ENCODE results near the gene CHGA.

Gene CHGA, protein sequence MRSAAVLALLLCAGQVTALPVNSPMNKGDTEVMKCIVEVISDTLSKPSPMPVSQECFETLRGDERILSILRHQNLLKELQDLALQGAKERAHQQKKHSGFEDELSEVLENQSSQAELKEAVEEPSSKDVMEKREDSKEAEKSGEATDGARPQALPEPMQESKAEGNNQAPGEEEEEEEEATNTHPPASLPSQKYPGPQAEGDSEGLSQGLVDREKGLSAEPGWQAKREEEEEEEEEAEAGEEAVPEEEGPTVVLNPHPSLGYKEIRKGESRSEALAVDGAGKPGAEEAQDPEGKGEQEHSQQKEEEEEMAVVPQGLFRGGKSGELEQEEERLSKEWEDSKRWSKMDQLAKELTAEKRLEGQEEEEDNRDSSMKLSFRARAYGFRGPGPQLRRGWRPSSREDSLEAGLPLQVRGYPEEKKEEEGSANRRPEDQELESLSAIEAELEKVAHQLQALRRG

DNA sequence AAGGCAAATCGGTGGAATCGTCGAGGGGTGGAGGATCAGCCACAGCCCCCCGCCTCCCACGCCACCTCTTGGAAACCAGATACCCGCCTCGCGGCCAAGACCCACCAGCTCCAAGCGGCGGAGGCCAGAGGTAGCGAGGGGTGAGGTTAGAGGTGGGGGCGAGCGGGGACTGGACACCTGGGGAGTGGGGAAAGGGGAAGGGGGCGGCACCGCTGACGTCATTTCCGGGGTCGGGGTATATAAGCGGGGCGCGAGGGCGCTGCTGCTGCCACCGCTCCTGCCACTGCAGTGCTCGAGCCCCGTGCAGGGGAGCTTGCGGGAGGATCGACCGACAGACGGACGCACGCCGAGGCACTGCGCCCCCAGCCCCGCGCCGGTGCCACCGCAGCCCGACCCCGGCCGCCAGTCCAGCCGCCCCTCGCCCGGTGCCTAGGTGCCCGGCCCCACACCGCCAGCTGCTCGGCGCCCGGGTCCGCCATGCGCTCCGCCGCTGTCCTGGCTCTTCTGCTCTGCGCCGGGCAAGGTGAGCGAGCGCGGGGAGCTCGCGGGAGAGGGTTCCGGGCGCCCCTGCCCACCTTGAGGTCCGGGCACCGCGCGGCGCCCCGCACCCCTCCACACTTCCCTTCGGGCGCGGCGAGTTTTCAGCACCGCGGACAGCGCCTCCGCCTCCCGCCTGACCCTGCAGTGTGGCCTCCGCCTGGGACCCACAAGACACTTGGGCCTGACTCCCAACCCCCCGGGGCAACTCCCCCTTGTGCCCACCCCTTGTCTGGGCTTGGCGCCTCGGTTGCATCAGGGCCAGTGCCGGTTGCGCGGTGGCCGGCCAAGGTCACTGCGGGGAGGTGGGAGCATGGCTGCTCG, at the start of gene CHGA:
TSS of gene CHGA (plus strand) at position 268 of the 861 bp plus-strand sequence. CDS start at position 478, 210 bp downstream.
- no peak for DNase-seq

DNA sequence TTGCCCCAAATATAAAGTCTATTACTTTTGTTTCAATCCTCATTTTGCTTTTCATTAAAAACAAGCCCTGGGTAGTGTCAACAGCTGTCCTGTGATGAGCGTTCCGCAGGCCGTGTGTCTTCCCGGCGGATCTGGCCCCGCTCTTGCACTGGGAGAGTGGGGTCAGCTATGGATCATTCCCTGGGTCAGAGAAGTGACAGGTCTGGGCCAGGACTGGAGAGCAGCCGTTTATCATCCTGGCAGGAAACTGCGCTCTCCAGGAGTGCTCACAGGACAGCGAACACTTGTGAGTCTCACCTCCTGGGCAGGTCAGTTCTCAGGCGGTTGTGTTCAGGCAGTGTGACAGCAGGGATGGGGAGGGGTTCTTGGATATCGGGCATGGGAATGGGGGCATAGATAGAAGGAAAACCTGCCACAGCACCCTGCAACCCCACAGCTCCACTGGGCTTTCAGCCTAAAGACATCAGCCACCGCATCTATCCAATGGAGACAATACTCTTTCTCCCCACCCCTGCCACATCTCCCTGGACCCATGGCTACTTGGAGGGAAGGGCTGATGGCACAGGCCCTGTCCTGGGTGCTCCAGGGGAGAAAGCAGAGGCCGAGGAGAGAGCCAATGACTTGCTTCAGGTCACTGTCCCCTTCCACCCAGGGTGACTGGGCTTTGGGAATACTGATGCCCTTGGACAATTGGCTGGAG, 47.8 kb upstream of the CHGA start:
- DNase-seq, result no peak

DNA sequence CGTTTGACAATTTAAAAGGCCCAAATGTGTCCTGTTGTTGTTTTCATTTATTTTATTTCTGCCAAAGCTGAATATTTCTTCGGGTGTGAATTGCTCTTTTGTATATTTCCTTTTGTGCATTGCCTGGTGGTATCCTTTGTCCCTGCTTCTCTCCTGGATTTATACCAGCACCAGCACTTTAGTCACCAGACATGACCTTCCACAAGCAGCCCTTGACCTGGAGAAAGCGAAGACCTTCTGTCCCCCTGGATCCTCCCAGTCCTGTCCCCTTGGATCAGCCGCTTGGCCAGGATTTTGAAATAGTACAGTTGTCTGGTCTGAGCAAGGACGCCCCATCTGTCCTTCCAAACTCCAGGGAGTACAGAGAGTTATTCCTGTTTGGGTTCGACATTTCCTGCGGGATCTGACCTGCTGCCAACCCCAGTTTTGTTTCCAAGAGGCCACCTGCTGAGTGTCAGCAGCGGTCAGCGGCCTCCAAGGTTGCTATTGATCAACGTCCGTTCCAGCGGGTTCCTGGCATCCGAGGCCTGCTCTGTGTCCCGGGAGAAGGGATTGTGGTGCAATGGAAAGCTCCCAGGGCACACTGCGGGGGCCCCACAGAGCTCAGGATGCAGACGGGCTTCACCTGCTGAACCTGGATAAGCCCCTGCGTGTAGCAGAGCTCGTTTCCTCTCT, 45.1 kb upstream of the CHGA start:
- no peak for DNase-seq

DNA sequence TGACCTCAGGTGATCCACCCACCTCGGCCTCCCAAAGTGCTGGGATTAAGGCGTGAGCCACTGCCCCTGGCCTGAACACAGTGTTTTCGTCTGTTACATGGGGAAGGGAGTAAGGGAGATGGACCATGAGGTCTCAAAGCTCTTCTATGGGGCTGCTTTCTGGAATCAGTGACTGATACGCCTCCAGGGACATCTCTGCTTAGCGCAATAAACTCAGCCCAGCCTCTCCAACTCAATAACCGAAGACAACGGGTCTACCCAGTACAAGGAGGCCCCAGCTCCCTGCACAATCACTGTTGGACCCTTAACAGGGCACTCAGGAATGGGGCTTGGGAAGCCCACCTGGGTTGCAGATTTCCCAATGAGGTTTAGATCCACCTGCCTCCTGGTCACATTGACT, 42.6 kb upstream of the CHGA start:
- no peak for DNase-seq

DNA sequence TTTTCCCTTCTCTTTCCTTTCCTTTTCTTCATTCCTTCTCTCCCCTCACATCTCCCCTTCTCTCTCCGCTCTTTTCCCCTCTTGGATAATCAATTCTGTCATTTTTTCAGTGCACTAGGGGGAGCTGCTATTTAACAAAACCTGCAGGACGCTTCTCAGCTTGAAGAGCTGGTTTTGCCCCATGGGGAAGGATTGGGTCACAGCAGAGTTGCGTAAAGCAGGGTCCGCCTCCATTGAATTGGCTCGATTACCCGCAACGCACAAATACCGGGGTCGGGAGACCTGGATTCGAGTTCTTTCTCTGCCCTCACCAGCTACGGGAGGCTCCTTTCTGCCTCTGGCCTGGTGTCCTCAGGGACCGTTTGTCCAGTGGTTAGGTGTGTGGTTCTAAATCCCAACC, 42.1 kb upstream of the CHGA start:
- DNase-seq, result peak in 1 of 2 donors; percentile 10

DNA sequence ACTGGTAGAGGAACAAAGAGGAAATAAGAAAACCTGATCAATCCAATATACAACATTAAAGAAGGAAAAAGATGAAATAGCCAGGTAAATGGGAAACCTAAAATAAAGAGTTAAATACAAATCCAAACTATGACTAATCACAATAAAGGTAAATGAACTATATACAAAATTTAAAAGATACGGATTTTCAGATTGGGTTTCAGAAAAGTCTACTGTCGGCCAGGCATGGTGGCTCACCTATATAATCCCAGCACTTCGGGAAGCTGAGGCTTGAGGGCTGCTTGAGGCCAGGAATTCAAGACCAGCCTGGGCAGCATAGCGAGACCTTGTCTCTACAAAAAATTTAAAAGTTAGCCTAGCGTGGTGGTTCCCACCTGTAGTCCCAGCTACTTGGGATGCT, 39.9 kb upstream of the CHGA start:
- DNase-seq, result no peak

DNA sequence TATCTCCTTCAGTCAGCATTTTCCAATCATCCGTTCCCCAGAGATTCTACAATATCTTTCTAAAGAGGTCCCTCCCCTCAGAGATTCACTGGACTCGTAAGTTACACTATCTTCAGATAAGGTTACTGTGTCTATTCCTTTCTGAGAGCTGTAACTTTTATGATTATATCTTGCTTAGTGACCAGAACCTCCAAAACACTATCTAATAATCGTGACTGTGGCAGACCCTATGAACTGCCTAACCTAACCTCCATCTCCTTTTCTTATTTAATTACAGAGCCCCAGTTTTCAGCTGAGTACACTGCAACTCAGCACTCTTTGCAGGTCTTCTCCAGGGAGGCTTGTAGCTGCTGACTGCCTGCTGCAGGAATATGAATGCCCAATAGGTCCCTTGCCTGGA, 38.5 kb upstream of the CHGA start:
- no peak for DNase-seq

DNA sequence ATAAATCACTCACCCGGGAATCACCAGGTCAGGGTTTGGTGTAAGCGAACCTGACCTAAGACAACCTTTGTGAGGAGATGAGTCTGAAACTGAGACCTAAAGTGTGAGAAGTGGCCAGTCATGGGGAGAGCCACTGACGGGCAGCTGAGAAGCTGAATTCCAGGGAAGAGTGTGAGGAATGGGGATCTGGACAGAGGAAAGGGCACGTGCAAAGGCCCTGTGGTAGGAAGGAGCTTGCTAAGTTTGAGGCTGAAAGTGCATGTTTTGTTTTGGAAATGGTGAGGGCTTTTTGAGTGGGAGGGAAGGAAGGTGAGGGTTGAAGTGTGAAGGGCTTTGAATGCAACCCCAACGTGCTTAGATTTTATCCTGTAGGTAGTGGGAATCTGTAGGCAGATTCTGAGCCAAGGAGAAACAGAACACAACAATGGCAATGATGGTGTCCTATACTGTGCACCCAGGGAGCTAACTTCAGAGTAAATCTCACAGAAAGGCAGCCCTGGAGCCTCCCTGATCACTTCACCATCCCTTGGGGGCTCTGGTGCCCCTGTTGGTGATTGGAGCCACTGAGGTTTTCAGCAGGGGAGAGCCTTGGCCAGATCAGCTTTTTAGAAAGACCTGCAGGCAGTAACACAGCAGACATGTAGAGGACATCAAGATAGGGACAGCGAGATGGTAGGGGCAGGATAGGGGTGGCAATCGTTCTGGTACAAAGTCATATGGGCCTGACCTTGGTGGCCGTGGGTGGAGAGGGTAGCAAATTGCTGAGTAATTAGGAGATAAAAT, 37.5 kb upstream of the CHGA start:
- DNase-seq, result no peak

DNA sequence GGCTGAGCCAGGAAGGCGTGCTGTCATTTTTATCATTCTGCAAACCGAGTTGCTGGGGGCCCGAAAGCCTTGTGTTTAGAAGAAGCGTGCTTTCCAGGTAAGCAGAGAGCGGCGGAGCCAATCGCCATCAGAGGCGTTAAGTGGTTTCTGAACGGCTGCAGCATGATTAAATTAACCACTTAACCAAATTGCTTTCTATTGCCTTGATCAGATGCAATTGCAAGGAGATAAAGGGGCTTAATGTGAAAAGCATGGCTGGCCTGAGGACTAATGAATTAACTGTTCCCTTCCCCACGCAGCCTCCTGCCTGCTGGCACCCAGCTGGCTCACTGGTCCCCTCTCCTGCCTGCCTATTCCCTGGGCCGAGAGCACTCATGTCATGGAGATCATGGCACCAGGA, 36.6 kb upstream of the CHGA start:
- no peak for DNase-seq

DNA sequence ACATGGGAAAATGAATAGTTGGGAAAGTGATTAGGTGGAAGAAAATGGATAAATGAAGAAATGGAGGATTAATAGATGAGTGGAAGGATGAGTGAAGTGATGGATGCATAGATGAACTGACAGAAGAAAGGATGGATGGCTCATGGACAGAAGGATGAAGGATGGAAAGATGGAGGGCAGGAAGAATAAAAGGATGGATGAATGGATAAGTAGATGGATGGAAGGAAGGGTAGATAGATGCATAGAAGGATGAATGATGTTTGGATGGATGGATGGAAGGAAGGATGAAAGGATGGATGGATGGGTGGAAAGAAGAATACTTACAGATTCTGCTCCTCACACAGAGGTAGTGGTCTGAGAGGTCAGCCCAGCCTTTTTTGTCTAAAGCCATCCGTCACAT, 35.8 kb upstream of the CHGA start:
- no peak for DNase-seq

DNA sequence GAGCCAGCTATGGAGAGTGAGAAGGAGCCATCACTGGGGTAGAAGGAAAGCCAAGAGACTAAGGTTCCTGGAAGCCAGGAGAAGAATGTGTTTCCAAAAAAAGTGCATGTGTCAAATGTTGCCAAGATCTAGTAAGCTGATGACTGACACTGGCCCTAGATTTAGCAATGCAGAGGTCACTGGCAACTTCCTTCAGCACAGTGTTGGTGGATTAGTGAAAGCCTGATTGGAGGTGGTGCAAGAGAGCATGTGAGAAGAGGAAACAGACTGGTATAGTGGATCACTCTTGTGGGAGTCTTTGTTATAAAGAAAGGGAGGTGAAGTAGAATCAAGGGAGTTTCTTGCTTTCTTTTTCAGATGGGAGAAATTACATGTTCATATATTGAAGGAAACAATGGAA, 34.1 kb upstream of the CHGA start:
- no peak for DNase-seq

DNA sequence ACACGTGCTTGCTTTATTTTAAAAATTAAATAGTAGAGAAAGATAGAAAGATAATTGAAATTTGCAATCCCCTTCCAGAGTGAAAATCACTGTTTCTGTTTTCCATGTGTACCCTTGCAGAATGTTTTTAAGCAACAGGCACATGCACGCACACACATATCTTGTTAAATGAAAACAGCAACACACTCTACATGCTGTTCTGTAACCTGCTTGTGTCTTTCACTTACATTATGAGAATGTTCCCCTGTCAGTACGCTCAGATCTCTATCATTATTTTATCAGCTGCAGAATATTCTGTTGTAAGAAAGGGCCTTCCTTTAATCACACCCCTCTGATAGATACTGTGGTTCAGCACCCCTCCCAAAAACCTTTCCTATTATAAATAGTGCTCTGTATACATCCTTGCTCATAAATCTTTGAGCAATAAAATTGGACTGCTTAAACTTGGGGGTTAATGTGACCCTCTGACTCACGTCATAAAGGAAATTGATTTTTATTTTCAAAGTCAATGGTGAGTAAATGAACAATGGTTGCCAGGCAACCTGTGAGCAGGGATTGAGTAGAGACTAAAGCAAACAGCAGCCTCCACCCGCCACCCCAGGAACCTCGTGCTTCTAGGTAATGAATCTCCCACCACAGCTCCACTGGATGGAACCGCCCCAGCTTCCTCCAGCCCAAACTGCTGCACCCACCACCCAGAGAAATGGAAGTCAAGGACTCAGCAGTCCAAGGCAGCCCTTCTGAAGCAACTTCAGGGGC, 31.9 kb upstream of the CHGA start:
- no peak for DNase-seq

DNA sequence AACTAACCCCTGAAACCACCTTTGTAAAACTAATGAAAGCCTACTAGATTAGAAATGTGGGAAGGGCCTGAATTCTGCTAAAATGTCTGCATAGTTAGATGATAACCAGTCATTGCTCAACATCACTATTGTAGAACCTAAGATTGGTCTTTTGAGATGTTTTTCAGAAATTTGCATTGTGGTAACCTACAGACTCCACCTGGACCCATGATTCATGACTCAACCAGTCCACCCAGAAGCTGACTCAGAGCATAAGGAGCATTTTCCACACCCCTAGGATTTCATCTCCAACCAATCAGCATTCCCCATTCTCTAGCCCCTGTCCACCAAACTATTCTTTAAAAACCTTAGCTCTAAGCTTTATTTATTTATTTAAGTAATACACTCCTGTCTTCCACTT, 30.4 kb upstream of the CHGA start:
- no peak for DNase-seq

DNA sequence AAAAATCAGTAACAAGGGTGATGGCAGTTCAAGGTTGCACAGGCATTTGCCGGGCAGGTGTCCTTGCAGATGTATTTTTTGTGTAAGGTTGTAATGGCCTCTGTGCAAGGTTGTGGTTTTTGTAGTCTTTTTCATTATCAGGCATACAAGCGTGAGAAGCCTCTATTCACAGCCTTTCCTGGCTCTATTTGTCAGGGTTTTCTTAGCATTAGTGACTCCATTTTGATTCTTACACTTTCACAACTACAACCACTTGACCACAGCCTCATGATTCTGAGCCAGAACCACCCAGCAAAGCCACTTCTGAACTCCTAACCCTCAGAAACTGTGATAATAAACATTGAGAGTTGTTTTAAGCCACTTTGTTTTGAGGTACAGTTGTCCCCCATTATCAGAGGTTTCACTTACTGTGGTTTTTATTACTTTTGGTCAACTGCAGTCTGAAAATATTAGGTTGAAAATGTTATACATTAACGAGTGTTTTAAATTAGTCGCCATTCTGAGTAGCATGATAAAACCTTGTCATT, 27.5 kb upstream of the CHGA start:
- DNase-seq, result no peak

DNA sequence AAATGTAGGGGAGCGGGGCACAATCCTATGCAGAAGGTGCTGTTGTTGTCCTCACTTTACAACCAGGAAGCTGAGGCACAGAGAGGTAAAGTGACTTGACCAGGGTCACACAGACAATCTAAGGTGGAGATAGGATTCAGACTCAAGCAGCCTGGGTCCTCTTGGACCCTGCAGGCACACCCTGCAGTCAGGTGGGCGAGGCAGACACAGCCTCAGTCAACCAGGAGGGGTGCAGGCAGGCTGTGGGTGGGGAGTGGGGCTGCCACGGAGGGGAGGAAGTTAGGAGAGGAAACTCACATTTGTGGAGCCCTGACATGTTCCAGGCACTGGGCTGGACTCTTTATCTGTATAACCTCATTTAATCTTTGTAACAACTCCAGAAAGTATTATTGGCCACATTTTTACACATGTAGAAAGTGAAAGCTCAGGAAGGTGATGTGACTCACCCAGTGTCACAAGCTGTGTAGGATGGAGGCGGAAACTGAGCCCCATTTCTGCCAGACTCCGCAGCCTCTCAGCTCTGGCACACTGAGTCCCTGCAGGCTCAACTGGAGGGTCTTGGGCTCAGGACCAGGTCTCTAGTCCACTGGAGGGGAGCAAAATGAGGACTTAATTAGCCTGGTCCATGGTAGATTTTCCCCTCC, 24.9 kb upstream of the CHGA start:
- no peak for DNase-seq

DNA sequence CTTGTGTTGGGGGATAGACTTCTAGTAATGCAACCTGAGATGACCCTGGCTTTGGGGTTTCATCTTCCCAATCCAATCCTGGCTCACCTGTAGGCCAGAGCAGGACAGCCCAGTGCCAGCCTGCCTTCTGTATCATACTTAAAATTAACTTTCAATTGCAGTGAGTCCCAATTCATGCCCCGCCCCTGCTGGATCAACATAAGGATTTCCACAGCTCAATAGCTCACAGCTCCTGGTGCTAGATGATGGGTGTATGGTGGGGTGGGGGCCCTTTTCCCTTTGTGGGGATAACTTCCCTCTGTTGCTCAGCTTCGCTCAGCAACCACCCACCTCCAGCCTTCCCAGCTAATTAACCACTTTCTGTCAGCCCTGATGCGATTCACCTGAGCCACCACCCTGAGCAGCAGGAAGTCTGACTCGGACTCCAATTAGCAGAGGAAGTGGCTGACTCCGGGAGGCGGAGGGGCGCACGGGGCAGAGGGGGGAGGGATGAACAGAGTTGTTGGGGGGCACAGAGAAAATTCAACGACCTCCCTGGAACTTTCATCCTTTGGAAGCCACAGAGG, 24.3 kb upstream of the CHGA start:
- DNase-seq, result no peak

DNA sequence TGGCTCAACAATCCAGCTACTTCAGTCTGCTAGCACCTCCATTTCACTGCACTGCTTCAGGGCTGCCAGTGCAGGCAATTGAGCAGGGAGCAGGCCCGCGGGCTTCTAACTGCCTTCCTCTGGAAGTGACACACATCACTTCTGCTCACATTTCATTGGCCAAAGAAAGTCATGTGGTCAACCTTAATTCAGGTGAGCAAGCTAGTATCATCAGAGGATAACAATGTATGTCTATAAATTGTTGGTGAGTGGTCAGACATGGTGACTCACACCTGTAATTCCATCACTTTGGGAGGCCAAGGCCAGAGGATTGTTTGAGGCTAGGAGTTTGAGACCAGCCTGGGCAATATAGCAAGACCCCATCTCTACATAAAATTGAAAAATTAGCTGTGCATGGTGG, 22.3 kb upstream of the CHGA start:
- no peak for DNase-seq

DNA sequence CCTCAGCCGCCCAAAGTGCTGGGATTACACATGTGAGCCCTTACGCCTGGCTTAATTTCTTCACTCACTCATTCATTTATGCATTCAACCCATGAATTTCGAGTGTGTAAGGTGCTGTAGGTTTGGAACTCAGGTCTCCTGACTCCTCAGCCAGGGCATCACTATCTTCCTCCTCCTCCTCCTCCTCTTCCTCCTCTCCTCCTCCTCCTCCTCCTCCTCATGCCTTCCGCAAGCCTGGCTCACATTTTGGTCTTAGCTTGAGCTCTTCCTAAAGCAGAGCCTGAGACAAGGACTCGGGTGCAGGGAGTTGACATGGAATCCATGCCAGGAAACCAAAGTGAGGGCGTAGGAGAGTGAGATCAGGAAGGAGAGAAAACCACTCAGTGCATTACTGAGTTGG, 20.8 kb upstream of the CHGA start:
- DNase-seq, result no peak

DNA sequence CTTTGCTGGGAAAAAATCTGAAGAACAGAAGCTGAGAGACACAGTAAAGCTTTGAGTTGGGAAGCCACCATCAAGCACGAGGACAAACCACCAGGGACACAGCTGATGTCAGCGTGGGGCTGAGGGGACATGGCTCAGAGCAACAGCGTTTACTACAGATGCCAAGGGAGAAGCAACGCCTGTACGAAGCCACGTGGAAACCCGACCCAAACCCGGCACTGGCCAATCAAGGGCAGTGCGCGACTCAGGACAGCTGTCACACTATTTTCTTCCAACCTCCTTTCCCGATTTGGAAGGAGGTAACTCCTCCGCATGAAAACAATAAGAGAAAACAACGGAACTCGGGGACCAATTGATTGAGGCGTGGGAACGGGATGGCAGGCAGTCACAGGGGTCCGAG, 20.2 kb upstream of the CHGA start:
- no peak for DNase-seq

DNA sequence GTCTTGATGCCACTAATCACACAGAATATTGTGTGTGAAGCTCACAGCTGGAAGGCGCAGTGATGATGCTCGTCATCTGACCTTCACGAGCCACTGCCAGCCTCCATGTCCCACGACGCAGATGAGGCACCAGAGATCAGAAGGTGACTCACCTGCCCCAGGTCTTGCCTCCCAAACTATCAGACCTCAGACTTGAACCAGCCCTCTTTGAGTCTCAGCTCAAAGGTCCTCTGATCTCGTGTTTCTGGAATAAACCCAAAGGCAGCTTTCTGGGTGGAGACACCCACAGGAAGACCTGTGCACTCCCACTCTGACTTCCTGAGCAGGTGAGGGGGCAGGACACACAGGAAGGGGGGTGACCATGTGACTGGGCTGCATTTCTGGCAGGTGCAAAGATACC, 19.6 kb upstream of the CHGA start:
- no peak for DNase-seq
